Stimulated activated CD4-positive, alpha-beta T cell treated with anti-CD3 and anti-CD28 coated beads, TNF-alpha, amount 100 ng/mL, for 48 hours (primary cell): ENCODE measurements around the gene PLEKHG3.

Experiments
- DNase-seq, 3 donors: peaks; one replicate each; pipeline ENCODE4 v3.0.0-alpha.2; 2020; ENCODE audit warnings: low read depth in 3 of 3

The PLEKHG3 gene

GRCh38 chr14:64784006-64784405 is 79.8 kb downstream of the PLEKHG3 start:
- no peak for DNase-seq

- DNase-seq, result no peak
Observed at GRCh38 chr14:64786296-64787149, 82.3 kb downstream of the PLEKHG3 start.

GRCh38 chr14:64787619-64788018 is 83.4 kb downstream of the PLEKHG3 start:
- DNase-seq, result no peak

GRCh38 chr14:64788706-64789105 is 84.5 kb downstream of the PLEKHG3 start:
- no peak for DNase-seq

- DNase-seq, result no peak
Observed at GRCh38 chr14:64789696-64790095, 85.5 kb downstream of the PLEKHG3 start.

- DNase-seq, result no peak
Observed at GRCh38 chr14:64790478-64790877, 86.3 kb downstream of the PLEKHG3 start.

- no peak for DNase-seq
Observed at GRCh38 chr14:64792231-64792630, 88.0 kb downstream of the PLEKHG3 start.

- DNase-seq, result no peak
Observed at GRCh38 chr14:64792871-64793560, 88.8 kb downstream of the PLEKHG3 start.

GRCh38 chr14:64795211-64795610 is 91.0 kb downstream of the PLEKHG3 start:
- DNase-seq, result no peak

GRCh38 chr14:64795921-64796320 is 91.7 kb downstream of the PLEKHG3 start:
- no peak for DNase-seq

GRCh38 chr14:64796369-64796768 is 92.1 kb downstream of the PLEKHG3 start:
- DNase-seq, result no peak

- DNase-seq, result no peak
Observed at GRCh38 chr14:64799555-64799954, 95.3 kb downstream of the PLEKHG3 start.
